Measurements from ENCODE around the gene MIS18BP1. TPM values are rescaled to one million over a fixed set of nuclear protein-coding genes. Genes with fewer than 3 reads are reported as not detected.

Gene MIS18BP1
- total RNA-seq, 1 donor from 2014 or later: 15.2 TPM

DNA sequence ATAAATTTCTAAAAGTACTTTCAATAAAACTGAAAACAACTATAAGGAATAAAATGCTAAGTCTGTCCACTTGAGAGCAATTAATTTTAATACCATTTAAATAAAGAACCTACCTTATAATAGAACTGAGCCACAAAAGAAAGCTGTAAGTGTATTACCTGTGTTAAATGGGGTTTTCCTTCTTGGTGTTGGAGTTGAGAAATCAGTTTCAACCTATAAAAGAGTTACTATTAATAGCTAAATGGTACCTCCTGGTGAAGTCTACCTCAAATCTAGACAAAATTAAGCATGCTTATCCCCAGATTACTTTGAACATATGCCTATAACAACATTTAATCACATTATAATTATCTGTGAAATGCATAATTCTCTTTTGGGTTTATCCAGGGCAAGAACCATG, 48.8 kb downstream of the MIS18BP1 start:
- no peaks in the 10 kb centered on the region for H3K27me3 Mint-ChIP-seq (ENCODE audit: unreplicated experiment)
- peaks cover 2% of the 10 kb centered on the region for H3K4me1 Mint-ChIP-seq (ENCODE audit: low read depth, unreplicated experiment)
- DNase-seq: no peak
- H3K4me3 Mint-ChIP-seq (ENCODE audit: unreplicated experiment): no peak overlapping the region
- H3K36me3 Mint-ChIP-seq (ENCODE audit: unreplicated experiment): no peaks in the 10 kb centered on the region
- H3K9me3 Mint-ChIP-seq (ENCODE audit: unreplicated experiment): no peaks in the 10 kb centered on the region
- TF ChIP-seq, protein P1, sequence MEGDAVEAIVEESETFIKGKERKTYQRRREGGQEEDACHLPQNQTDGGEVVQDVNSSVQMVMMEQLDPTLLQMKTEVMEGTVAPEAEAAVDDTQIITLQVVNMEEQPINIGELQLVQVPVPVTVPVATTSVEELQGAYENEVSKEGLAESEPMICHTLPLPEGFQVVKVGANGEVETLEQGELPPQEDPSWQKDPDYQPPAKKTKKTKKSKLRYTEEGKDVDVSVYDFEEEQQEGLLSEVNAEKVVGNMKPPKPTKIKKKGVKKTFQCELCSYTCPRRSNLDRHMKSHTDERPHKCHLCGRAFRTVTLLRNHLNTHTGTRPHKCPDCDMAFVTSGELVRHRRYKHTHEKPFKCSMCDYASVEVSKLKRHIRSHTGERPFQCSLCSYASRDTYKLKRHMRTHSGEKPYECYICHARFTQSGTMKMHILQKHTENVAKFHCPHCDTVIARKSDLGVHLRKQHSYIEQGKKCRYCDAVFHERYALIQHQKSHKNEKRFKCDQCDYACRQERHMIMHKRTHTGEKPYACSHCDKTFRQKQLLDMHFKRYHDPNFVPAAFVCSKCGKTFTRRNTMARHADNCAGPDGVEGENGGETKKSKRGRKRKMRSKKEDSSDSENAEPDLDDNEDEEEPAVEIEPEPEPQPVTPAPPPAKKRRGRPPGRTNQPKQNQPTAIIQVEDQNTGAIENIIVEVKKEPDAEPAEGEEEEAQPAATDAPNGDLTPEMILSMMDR (IDR thresholded peaks at IDR 0.05; ENCODE audit: partially characterized antibody, unreplicated experiment): no peak
- no peak overlapping the region for H3K27ac Mint-ChIP-seq (ENCODE audit: unreplicated experiment)

DNA sequence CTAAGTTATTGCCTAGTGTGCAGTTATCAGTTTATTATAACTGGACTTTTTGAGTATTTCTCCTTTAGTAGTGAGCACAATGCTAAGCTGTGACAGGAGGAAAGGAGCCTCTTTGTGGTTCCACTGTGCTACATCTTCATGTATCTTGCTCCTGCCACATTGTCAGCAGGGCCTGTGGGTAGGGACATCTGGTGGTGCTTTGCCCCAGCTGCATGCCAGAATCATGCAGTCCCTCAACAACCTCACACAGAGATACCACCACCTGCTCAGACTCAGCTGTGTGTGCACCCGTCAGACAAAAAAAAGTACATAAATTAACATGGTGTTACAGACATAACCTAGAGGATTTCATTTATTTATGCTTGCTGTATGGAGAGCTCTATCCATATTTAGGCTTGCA, 51.1 kb downstream of the MIS18BP1 start:
- H3K9me3 Mint-ChIP-seq (ENCODE audit: unreplicated experiment): no peaks in the 10 kb centered on the region
- peaks cover 2% of the 10 kb centered on the region for H3K4me1 Mint-ChIP-seq (ENCODE audit: low read depth, unreplicated experiment)
- H3K36me3 Mint-ChIP-seq (ENCODE audit: unreplicated experiment): no peaks in the 10 kb centered on the region
- H3K27ac Mint-ChIP-seq (ENCODE audit: unreplicated experiment): peak overlapping the region; percentile 46
- no peaks in the 10 kb centered on the region for H3K27me3 Mint-ChIP-seq (ENCODE audit: unreplicated experiment)
- TF ChIP-seq, protein P1 (IDR thresholded peaks at IDR 0.05; ENCODE audit: partially characterized antibody, unreplicated experiment): no peak
- peak; percentile 52 for DNase-seq
- H3K4me3 Mint-ChIP-seq (ENCODE audit: unreplicated experiment): no peak overlapping the region

DNA sequence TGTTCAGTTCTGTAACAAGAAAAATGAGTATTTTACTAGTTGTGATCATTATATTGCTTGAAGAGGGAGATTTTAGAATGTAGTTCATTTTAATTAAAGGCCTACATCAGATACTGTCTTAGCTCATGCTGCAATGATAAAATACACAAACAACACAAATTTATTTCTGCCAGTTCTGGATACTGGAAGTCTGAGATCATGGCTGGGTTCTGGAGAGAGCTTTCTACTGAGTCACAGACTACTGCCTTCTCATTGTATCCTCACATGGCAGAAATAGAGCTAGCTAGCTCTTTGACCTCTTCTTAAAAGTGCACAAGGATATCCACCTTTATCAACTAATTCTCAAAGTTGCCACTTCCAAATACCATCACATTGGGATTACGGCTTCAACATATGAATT, 53.8 kb downstream of the MIS18BP1 start:
- H3K9me3 Mint-ChIP-seq (ENCODE audit: unreplicated experiment): no peaks in the 10 kb centered on the region
- H3K4me1 Mint-ChIP-seq (ENCODE audit: low read depth, unreplicated experiment): peaks cover 2% of the 10 kb centered on the region
- DNase-seq: no peak
- H3K27me3 Mint-ChIP-seq (ENCODE audit: unreplicated experiment): no peaks in the 10 kb centered on the region
- TF ChIP-seq, protein P1 (IDR thresholded peaks at IDR 0.05; ENCODE audit: partially characterized antibody, unreplicated experiment): no peak
- no peak overlapping the region for H3K4me3 Mint-ChIP-seq (ENCODE audit: unreplicated experiment)
- no peaks in the 10 kb centered on the region for H3K36me3 Mint-ChIP-seq (ENCODE audit: unreplicated experiment)
- H3K27ac Mint-ChIP-seq (ENCODE audit: unreplicated experiment): no peak overlapping the region

DNA sequence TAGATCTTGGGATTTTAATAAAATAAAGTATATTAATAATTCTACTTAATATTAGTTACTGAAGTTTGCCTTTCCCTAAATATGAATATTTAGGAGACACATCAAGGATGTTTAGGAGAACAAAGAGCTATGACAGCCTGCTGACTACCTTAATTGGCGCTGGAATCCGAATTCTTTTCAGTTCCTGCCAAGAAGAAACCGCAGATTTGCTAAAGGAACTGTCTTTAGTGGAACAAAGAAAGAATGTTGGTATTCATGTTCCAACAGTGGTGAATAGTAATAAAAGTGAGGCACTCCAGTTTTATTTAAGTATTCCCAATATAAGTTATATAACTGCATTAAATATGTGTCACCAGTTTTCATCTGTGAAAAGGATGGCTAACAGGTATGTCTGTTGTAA, 54.5 kb downstream of the MIS18BP1 start:
- H3K27me3 Mint-ChIP-seq (ENCODE audit: unreplicated experiment): no peaks in the 10 kb centered on the region
- no peak for DNase-seq
- TF ChIP-seq, protein P1 (IDR thresholded peaks at IDR 0.05; ENCODE audit: partially characterized antibody, unreplicated experiment): no peak
- H3K9me3 Mint-ChIP-seq (ENCODE audit: unreplicated experiment): no peaks in the 10 kb centered on the region
- H3K36me3 Mint-ChIP-seq (ENCODE audit: unreplicated experiment): no peaks in the 10 kb centered on the region
- peaks cover 2% of the 10 kb centered on the region for H3K4me1 Mint-ChIP-seq (ENCODE audit: low read depth, unreplicated experiment)
- H3K27ac Mint-ChIP-seq (ENCODE audit: unreplicated experiment): no peak overlapping the region
- H3K4me3 Mint-ChIP-seq (ENCODE audit: unreplicated experiment): no peak overlapping the region

DNA sequence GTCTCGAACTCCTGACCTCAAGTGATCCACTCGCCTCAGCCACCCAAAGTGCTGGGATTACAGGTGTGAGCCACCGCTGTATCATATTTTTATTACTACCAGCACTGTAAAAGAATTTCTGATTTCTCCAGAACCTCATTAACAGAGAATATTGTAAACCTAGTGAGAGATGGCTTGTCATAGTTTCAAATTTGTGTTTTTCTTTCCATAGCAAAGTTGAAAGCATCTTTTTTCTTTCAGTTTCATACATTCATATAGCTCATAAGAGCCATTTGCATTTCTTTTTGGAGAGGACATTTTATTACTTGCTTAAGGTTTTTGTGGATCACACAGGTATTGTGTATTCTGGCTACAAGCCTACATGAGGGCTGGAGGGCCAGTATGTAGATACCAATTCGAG, 58.0 kb downstream of the MIS18BP1 start:
- no peak for DNase-seq
- Mint-ChIP-seq H3K27me3 (ENCODE audit: unreplicated experiment) (no peaks in the 10 kb centered on the region), H3K4me1 (ENCODE audit: low read depth, unreplicated experiment) (no peaks in the 10 kb centered on the region), H3K36me3 (ENCODE audit: unreplicated experiment) (no peaks in the 10 kb centered on the region), H3K9me3 (ENCODE audit: unreplicated experiment) (peaks cover 2% of the 10 kb centered on the region), H3K4me3 (ENCODE audit: unreplicated experiment) (no peak overlapping the region), H3K27ac (ENCODE audit: unreplicated experiment) (no peak overlapping the region)
- TF ChIP-seq, protein P1 (IDR thresholded peaks at IDR 0.05; ENCODE audit: partially characterized antibody, unreplicated experiment): no peak

All from glutamatergic neuron (in vitro differentiated cells).